GM18499 (cell line): ENCODE data around the gene COL19A1.

ENCODE experiments used
- ATAC-seq: cut with Tn5 transposase; IDR thresholded peaks from one replicate; pipeline ENCODE4 v1.9.1; 2021; ENCODE audit warnings: moderate number of reproducible peaks; ENCODE audit not compliant: insufficient read depth, unreplicated experiment

The COL19A1 gene

GRCh38 chr6:70040766-70041165 lies 174.4 kb downstream of the COL19A1 start:
- ATAC-seq, result no peak

DNA sequence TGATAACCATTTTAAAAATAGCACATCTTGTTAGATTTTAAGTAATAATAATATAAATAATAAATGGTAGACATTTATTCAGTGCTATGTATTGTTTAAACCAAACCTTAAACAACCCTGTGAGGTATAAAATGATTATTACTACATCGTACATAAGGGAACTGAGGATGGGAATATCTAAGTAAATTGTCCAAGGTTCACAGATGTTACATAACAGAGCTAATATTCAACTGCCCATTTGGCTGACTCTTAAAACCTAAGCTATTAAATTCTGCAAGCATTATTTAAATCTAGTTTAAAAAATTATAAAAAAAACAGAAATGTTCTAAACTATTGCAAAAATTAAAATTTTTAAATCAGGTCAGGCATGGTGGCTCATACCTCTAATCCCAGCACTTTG lies 175.1 kb downstream of the COL19A1 start:
- no peak for ATAC-seq

GRCh38 chr6:70045413-70045812 lies 179.1 kb downstream of the COL19A1 start:
- ATAC-seq, result no peak

- ATAC-seq, result no peak
Observed at GRCh38 chr6:70051197-70052124, 185.1 kb downstream of the COL19A1 start.

DNA sequence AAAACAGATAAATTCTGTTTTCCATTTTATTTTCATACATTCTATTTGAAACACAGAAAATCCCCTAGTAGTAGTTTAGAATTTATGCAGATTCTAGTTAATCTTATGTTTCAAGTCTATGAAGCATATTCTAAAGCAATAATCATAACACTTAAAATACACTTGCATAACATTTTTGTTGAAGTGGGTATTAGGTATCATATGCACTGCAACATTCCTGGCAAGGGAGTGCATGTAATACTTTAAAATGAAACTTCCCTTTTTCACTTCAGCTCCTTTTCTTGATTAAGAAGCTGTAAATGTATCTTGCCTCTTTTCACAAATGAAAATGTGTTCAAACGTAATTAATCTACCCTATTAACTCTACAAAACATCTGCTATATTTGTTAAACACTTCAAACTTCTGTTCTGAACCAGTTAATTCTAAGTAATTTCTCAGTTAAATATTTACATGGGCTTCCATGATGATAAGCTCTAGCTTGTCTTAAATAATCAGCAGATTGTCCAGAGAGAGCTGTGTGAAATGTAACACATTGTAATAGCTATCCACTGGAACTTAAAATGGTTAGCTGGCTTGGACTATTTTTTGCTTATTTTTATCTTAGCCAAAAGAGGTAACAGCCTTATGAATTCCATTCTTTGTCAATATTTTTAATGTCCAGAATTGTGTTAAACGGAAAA lies 192.8 kb downstream of the COL19A1 start:
- no peak for ATAC-seq

DNA sequence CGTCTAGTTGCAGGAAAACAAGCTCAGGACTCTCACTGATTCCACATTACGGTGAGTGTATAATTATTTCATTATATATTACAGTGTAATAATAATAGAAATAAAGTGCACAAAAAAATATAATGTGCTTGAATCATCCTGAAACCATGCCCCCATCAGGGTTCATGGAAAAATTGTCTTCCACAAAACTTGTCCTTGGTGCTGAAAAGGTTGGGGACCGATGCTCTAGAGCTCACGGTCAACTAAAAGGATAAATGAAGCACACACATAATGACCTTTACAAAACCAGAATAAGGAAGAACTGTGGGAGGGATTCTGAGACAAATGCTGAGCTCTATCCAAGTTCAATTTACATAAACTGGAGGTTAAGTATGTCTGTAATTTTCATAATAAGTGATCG lies 194.3 kb downstream of the COL19A1 start:
- no peak for ATAC-seq

DNA sequence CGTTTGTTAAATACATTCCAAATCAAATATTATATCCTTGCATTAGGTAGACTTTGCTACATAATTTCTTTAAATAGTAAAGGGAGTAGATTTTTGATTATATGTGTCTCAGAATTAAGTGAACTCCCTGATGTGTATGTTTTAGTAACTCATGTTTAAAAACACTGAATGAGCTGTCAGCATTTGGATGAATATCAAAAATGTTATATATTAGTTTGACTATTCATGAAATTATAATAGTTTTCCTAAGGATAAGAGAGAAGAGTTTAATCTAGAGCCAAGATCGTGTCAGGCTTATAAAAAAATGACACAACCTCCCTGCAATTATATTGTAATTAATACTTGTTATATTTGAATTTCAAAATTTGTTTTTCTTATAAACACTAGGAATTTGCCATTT lies 195.2 kb downstream of the COL19A1 start:
- no peak for ATAC-seq

- no peak for ATAC-seq
Observed at GRCh38 chr6:70062010-70062409, 195.7 kb downstream of the COL19A1 start.

DNA sequence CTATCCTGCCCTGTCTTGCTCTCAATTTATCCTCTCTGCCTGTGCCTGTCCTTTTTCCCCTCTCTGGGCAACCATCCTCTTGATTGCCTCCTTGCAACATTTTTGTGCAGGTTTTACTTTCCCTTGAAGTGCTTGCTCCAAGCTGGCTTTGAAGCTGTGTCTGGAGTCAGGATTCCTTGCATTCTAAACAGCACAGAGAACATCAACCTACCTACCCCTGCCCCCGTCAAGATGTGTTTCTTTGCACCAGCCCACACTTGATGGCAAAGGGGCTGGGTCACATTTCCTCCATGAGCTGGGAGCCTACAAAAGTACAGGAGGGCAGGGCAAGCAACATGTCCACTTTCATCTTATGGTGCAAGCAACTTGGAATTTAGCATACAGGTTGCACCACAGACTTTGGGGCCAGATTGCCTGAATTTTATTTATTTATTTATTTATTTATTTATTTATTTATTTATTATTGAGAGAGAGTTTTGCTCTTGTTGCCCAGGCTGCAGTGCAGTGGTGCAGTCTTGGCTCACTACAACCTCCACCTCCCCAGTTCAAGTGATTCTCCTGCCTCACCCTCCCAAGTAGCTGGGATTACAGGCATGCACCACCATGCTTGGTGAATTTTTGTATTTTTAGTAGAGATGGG lies 206.3 kb downstream of the COL19A1 start:
- no peak for ATAC-seq

- ATAC-seq, result no peak
Observed at GRCh38 chr6:70073637-70074036, 207.3 kb downstream of the COL19A1 start.

DNA sequence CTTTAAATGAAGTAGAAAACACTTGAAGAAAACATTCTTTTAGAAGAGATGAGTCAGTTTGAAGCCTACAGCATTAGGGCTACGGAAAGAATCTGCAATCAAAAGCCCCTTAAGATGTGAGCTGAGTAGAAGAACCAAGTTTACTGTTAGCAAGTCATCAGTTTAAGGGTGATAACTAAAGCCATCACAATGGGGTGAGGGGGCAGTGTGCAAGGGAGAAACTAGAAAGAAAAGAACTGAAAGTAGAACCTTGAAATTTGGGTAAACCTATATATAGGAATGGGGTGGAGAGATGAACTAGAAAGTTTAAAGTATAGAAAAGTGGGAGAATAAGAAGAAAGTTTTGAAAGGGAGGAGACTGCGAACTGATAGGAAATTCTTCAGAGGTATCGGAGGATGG lies 212.9 kb downstream of the COL19A1 start:
- no peak for ATAC-seq

DNA sequence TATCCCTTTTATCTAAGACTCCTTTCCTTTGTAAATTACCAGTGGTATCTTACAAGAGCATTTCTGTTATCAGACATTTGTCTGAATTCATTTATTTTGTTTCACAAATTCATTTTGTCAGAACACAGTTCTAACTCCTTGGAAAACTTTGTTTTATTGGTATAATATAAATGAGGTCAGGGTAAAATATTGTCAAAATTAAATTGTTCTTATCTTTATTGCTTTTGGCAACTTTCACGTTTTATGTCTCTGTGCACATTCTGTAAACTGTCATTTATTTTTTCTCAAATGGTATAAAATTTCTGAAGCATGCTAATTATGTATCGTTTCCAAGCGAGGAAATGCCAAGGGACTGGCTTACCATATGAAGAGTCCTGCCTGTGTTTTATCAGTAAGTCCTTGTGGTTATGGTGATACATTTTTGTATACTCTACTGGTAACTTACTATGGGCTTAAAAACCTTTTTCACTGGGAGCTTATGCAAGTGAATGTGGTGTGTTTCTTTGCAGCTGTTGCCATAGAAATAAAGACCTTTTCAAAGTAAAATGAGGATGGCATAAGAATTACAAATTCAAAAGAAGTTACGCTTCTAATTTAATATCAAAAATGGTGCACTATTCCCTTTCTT lies 214.2 kb downstream of the COL19A1 start:
- no peak for ATAC-seq

GRCh38 chr6:70082830-70083229 lies 216.5 kb downstream of the COL19A1 start:
- ATAC-seq, result no peak

GRCh38 chr6:70086806-70087205 lies 220.4 kb downstream of the COL19A1 start:
- no peak for ATAC-seq

DNA sequence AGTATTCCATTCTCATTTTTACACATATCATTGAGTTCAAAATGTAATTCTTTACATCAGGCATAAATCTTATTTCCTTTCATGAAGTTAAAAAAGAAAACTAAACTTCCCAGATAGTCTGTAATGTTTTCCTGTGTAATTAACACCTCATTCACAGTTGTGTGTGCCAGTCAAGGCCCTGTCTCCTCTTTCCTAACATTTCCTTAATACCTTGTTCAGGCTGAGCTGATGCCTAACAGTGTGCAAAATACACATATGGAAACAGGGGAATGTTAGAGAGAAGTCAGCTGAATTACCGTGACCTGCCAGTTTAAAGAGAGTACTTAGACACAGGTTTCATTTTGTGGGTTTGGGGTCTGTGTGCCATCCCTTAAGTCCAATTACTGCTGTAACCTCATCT lies 227.8 kb downstream of the COL19A1 start:
- no peak for ATAC-seq

- ATAC-seq, result no peak
Observed at GRCh38 chr6:70099732-70100131, 233.4 kb downstream of the COL19A1 start.

DNA sequence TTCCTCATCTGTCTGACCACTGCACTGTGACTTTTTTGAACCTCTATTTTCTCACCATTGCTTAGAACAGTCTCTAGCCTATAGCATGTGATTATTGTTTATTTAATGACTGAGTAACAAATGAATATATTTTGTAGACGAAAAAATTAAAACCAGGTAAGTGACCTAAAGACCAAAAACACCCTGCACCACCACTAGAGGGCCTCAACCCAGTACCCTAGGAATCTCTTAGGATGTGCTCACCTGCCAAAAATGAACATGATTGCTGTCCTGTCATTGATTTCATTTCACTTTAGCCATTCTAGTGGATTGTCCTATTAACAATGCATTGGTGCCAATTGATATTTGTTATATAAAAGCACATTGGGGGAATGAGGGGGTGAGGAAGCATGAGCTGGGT lies 237.4 kb downstream of the COL19A1 start:
- no peak for ATAC-seq

- ATAC-seq, result peak; percentile 46
Observed at GRCh38 chr6:70107852-70108629, 241.7 kb downstream of the COL19A1 start.

GRCh38 chr6:70110126-70111022 lies 244.0 kb downstream of the COL19A1 start:
- ATAC-seq, result no peak
